AG04450 (cell line): Measurements from ENCODE around the gene KIAA0825. TPM values are rescaled to one million over a fixed set of nuclear protein-coding genes. Genes with fewer than 3 reads are reported as not detected.

Experiments used
- CTCF ChIA-PET: fragments of 300-600, 350-600 bp; formaldehyde crosslinking; extraction: SDS; loops from one replicate; lab custom pipeline; 2022; ENCODE audit warnings: antibody characterized with exemption, inconsistent platforms; lab: Charles Lee
- POLR2A ChIA-PET: fragments of 350-600 bp; formaldehyde crosslinking; extraction: SDS; loops from one replicate; lab custom pipeline; 2021; ENCODE audit warnings: antibody characterized with exemption, inconsistent platforms; lab: Yijun Ruan, JAX
- DNase-seq: peaks from one replicate; pipeline ENCODE4 v3.0.0-alpha.2; 2011; ENCODE audit warnings: low read depth, low spot score
- H3K27ac ChIP-seq: one replicate; pipeline ENCODE4 v1.5.1; 2012; ENCODE audit warnings: low read depth, low read length, control low read depth
- H3K27me3 ChIP-seq: one replicate; pipeline ENCODE4 v1.6.0; 2012; ENCODE audit warnings: low read length; ENCODE audit not compliant: control insufficient read depth, insufficient read depth
- H3K4me3 ChIP-seq: 2 replicates; pipeline ENCODE4 v1.5.1; 2011; ENCODE audit warnings: mild to moderate bottlenecking, low read depth, low read length, control low read depth
- H3K9me3 ChIP-seq: 2 replicates; pipeline ENCODE4 v1.5.1; 2012; ENCODE audit warnings: low read length; ENCODE audit not compliant: control insufficient read depth, insufficient read depth
- CTCF ChIP-seq: IDR thresholded peaks from 2 replicates; pipeline ENCODE4 v1.5.1; 2011; ENCODE audit warnings: low read depth, low read length, control low read depth, inconsistent platforms
- polyA plus RNA-seq: library from polyadenylated mRNA; depleted of rRNA; stranded (reverse); fragments of >200 nt; gene quantifications from 2 replicates; pipeline ENCODE4 v1.2.3, GENCODE V29; 2011

Gene KIAA0825
- polyA plus RNA-seq, 1 experiment = 2.1 TPM

GRCh38 chr5:94432499-94432898 lies 185.9 kb downstream of the KIAA0825 start:
- CTCF ChIA-PET = no interaction called here
- Histone ChIP-seq H3K9me3 (no peaks in the 10 kb centered on the region), H3K27ac (no peak overlapping the region), H3K4me3 (no peak overlapping the region), H3K27me3 (no peaks in the 10 kb centered on the region)
- no peak for DNase-seq
- POLR2A ChIA-PET = no interaction called here
- TF ChIP-seq CTCF = no peak

GRCh38 chr5:94431696-94432095 lies 186.7 kb downstream of the KIAA0825 start:
- ChIA-PET CTCF (no interaction called here), POLR2A (no interaction called here)
- TF ChIP-seq CTCF = no peak
- no peaks in the 10 kb centered on the region for H3K9me3 ChIP-seq
- DNase-seq = no peak
- no peak overlapping the region for H3K4me3 ChIP-seq
- H3K27me3 ChIP-seq = no peaks in the 10 kb centered on the region
- no peak overlapping the region for H3K27ac ChIP-seq

- CTCF ChIA-PET = no interaction called here
- Histone ChIP-seq H3K9me3 (no peaks in the 10 kb centered on the region), H3K4me3 (no peak overlapping the region), H3K27ac (no peak overlapping the region), H3K27me3 (no peaks in the 10 kb centered on the region)
- TF ChIP-seq CTCF = no peak
- DNase-seq = no peak
- POLR2A ChIA-PET = no interaction called here
Observed at GRCh38 chr5:94429566-94429965, 188.8 kb downstream of the KIAA0825 start.

GRCh38 chr5:94425396-94425795 lies 193.0 kb downstream of the KIAA0825 start:
- DNase-seq = no peak
- H3K27me3 ChIP-seq = no peaks in the 10 kb centered on the region
- ChIA-PET POLR2A (no interaction called here), CTCF (no interaction called here)
- TF ChIP-seq CTCF = no peak
- H3K4me3 ChIP-seq = no peak overlapping the region
- H3K9me3 ChIP-seq = no peaks in the 10 kb centered on the region
- no peak overlapping the region for H3K27ac ChIP-seq

- no peaks in the 10 kb centered on the region for H3K27me3 ChIP-seq
- no peak for DNase-seq
- H3K9me3 ChIP-seq = no peaks in the 10 kb centered on the region
- no peak overlapping the region for H3K27ac ChIP-seq
- H3K4me3 ChIP-seq = no peak overlapping the region
- no peak for TF ChIP-seq CTCF
- ChIA-PET POLR2A (no interaction called here), CTCF (no interaction called here)
Observed at GRCh38 chr5:94423411-94423810, 195.0 kb downstream of the KIAA0825 start.
